Measurements from ENCODE around the gene BRF1. TPM values are rescaled to one million over a fixed set of nuclear protein-coding genes. Genes with fewer than 3 reads are reported as not detected.

Gene BRF1
- total and polyA plus RNA-seq, 2 donors (not counting 1 experiment from before 2014, with no cell fraction given) = 7.4 to 33.4 TPM

- Histone ChIP-seq H3K9me3 (ENCODE audit: control insufficient read depth, insufficient read depth, low read depth, low read length) (no peaks in the 10 kb centered on the region), H3K4me2 (ENCODE audit: extremely low read depth, insufficient read depth, low read length) (no peak overlapping the region), H3K9ac (ENCODE audit: insufficient read depth, low read length) (no peak overlapping the region), H3K79me2 (ENCODE audit: control insufficient read depth, insufficient read depth, low read length) (no peaks in the 10 kb centered on the region), H3K27ac (ENCODE audit: insufficient read depth, low read length) (no peak overlapping the region), H3K4me1 (ENCODE audit: control insufficient read depth, extremely low read depth, insufficient read depth, low read length) (peaks cover 4% of the 10 kb centered on the region), H2AFZ (ENCODE audit: low read length) (no peak overlapping the region), H4K20me1 (ENCODE audit: control insufficient read depth, extremely low read depth, insufficient read depth, low read length) (no peaks in the 10 kb centered on the region), H3K27me3 (ENCODE audit: control insufficient read depth, insufficient read depth, low read length) (peaks cover 20% of the 10 kb centered on the region), H3K4me3 (replicated peaks in 1 of 4; ENCODE audit: control extremely low read depth in 1 of 4, insufficient read depth in 1 of 4, low read depth in 3 of 4, low read length in 4 of 4) (no peak overlapping the region), H3K36me3 (ENCODE audit: control insufficient read depth, insufficient read depth, low read length) (no peaks in the 10 kb centered on the region)
- TF ChIP-seq EZH2 (IDR thresholded peaks at IDR 0.05; ENCODE audit: low read length, missing control alignments) = no peak
- TF ChIP-seq CTCF (conservative IDR thresholded peaks at IDR 0.05 in 1 of 2, IDR thresholded peaks at IDR 0.05 in 1 of 2; ENCODE audit: low read depth in 1 of 2, low read length in 2 of 2) = no peak
- no peak for DNase-seq (ENCODE audit: low read depth in 2 of 2)
These were observed 129.7 kb downstream of the BRF1 start for GRCh38 chr14:105171004-105171673.

- Histone ChIP-seq H3K79me2 (ENCODE audit: control insufficient read depth, insufficient read depth, low read length) (no peaks in the 10 kb centered on the region), H3K27me3 (ENCODE audit: control insufficient read depth, insufficient read depth, low read length) (peaks cover 20% of the 10 kb centered on the region), H3K27ac (ENCODE audit: insufficient read depth, low read length) (no peak overlapping the region)
These were observed 130.8 kb downstream of the BRF1 start for GRCh38 chr14:105169776-105170655.

More at GRCh38 chr14:105169776-105170655, 130.8 kb downstream of the BRF1 start:
- Histone ChIP-seq H3K4me1 (ENCODE audit: control insufficient read depth, extremely low read depth, insufficient read depth, low read length) (peaks cover 4% of the 10 kb centered on the region), H3K9me3 (ENCODE audit: control insufficient read depth, insufficient read depth, low read depth, low read length) (no peaks in the 10 kb centered on the region), H2AFZ (ENCODE audit: low read length) (no peak overlapping the region), H3K4me2 (ENCODE audit: extremely low read depth, insufficient read depth, low read length) (no peak overlapping the region), H3K4me3 (replicated peaks in 1 of 4; ENCODE audit: control extremely low read depth in 1 of 4, insufficient read depth in 1 of 4, low read depth in 3 of 4, low read length in 4 of 4) (no peak overlapping the region), H4K20me1 (ENCODE audit: control insufficient read depth, extremely low read depth, insufficient read depth, low read length) (no peaks in the 10 kb centered on the region), H3K36me3 (ENCODE audit: control insufficient read depth, insufficient read depth, low read length) (no peaks in the 10 kb centered on the region), H3K9ac (ENCODE audit: insufficient read depth, low read length) (no peak overlapping the region)
- DNase-seq (ENCODE audit: low read depth in 2 of 2) = no peak
- no peak for TF ChIP-seq CTCF (conservative IDR thresholded peaks at IDR 0.05 in 1 of 2, IDR thresholded peaks at IDR 0.05 in 1 of 2; ENCODE audit: low read depth in 1 of 2, low read length in 2 of 2)
- TF ChIP-seq EZH2 (IDR thresholded peaks at IDR 0.05; ENCODE audit: low read length, missing control alignments) = no peak

Measured in fibroblast of lung (primary cell).